GM19351 (cell line): Measurements from ENCODE around the gene DCLK1.

Source experiments
- ATAC-seq: cut with Tn5 transposase; IDR thresholded peaks from one replicate; pipeline ENCODE4 v1.9.1; 2021; ENCODE audit warnings: mild to moderate bottlenecking, moderate library complexity; ENCODE audit not compliant: unreplicated experiment

DCLK1 gene

GRCh38 chr13:35874704-35875103 lies 256.5 kb downstream of the DCLK1 start:
- ATAC-seq, result no peak

GRCh38 chr13:35872369-35872768 lies 258.8 kb downstream of the DCLK1 start:
- no peak for ATAC-seq

- no peak for ATAC-seq
Observed at GRCh38 chr13:35871561-35871960, 259.6 kb downstream of the DCLK1 start.

- ATAC-seq, result no peak
Observed at GRCh38 chr13:35866801-35867200, 264.4 kb downstream of the DCLK1 start.

- ATAC-seq, result no peak
Observed at GRCh38 chr13:35865341-35866240, 265.6 kb downstream of the DCLK1 start.

GRCh38 chr13:35860661-35861060 lies 270.5 kb downstream of the DCLK1 start:
- no peak for ATAC-seq

GRCh38 chr13:35859981-35860380 lies 271.2 kb downstream of the DCLK1 start:
- ATAC-seq, result no peak

GRCh38 chr13:35858665-35859064 lies 272.5 kb downstream of the DCLK1 start:
- no peak for ATAC-seq

DNA sequence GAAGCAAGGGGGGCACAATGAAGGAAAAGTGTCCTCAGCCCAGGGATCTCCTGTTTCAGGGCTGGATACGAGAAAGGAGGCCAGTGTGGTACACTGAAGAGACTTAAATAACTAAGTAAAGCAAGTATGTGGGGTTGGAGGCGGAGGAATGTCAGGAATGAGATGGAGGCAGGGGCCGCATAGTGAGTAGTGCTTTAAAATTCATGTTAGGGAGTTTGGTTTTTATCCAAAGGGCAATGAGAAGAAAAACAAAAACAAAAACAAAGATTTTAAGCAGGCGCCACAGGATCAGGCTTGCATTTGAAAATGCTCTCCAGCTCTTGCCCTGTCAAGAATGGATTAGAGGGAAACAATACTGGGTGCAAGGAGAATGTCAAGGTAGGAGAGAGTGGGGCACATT lies 273.4 kb downstream of the DCLK1 start:
- no peak for ATAC-seq

DNA sequence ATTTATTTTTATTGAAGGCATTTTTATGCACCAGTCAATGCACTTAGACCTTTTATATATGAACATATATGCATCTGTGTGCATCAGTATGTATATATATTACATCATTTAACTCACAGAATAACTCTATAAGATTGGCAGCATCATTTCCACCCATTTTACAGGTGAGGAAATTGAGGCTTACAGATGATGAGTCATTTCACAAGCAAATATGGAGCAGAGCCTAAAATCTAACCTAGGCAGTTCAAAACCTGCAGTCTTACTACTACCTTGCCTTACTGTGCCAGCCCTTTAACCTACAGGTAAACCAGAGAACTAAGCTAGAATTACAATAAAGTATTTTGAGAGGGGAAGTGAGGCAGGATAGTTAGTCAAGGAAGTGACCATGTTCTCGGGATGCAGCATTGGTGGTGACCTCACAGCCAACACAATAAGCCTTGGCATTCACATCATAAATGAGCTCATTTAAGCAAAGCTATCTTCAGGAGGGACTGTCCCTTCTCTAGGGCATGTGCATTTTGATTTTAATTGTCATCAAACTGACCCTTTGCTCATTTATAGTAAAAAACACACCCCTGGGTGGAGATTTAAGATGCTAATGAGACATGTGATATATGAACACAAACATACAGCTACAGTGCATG lies 274.3 kb downstream of the DCLK1 start:
- ATAC-seq, result no peak

DNA sequence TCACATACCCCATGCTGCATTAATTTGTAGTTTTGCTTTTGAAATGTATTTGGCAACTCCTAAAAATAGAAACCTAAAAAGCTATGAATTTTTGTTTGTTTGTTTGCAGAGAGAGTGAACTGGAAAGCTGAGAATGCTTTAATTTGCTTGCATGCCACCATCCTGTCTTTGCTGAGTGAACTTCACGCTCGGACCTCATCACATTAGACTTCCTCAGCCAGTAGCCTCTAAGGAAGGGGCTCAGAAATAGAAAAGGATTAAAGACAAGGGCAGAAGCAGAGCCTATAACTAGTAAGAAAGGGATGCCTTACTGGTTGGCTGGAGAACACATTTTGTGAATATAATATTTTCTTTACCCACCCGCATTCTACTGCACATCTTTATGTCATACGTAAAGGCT lies 275.1 kb downstream of the DCLK1 start:
- ATAC-seq, result no peak

GRCh38 chr13:35855531-35856019 lies 275.6 kb downstream of the DCLK1 start:
- ATAC-seq, result no peak

GRCh38 chr13:35854286-35854685 lies 276.9 kb downstream of the DCLK1 start:
- ATAC-seq, result no peak

- no peak for ATAC-seq
Observed at GRCh38 chr13:35851881-35852280, 279.3 kb downstream of the DCLK1 start.

DNA sequence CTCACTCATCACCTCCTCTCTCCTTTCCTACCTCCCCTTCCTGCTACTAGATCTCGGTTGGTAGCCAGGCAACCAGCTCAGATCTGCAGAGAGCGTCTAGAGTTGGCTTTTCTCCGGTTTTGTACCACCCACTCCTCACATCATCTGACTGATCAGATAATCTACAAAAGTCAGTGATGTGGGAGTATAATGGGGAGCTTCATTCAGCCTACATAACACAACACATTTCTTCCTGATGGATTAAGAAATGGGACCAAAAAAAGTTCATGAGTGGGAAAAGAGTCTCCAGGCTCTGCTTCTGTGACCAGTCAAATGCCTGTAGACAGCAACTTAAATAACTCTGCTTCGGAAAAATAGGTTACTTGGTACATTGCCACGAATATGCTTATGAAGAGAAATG lies 279.8 kb downstream of the DCLK1 start:
- ATAC-seq, result no peak

GRCh38 chr13:35850569-35850968 lies 280.6 kb downstream of the DCLK1 start:
- no peak for ATAC-seq

DNA sequence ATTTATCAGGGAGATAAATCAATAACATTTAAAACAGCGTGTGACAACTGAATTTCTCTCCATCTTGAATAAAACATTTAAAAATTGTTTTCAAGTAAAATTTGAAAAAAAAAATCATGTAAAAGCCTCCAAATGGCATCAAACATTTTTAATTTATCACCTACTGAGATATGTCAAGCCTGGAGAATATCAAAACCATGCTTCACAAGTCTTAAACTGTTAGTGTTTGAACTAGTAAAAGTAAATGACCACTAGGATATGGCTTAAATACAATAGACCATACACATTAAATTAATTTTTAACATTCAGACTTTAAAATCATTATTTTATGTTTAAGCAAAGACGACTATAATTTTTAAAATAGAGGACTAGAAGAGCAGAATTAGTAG lies 281.9 kb downstream of the DCLK1 start:
- ATAC-seq, result no peak

- no peak for ATAC-seq
Observed at GRCh38 chr13:35848336-35849255, 282.6 kb downstream of the DCLK1 start.

DNA sequence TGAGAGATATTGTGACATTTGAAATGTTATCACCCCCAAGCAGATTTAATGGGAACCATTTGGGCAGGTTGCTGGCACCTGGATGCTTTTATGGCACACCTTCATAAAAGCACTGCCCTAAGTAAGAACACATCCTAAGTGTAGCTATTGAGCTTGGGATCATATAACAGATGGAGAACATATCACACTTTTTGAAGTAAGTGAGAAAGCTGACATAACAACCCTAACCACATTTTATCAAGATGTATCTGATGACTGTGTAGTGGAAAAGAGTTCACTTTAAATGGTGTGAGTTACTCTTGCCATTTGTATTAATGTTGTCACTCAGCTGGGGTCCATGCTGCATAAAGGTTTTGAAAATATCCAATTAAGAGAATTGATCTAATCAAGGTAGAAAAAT lies 287.9 kb downstream of the DCLK1 start:
- ATAC-seq, result no peak

DNA sequence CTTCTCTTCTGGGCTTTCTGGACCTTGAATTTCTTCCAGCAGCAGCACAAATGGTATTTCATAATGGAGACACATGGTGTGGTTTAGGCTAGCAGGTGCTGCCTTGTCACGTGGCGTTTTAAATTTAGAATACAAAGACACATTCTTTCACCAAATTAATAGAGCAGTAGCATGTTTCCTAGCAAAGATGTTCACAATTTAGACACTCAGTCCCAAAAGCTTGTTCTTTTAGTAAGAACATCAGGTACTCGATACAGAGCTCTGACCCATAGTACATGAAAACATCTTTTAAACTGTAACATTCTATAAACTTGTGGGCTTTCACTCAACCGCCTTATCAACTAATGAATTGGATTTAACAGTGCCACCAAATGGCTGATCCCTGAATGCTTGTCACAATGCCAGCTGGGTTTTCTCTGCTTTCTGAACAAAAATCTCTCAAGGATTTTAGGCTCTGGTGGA lies 290.1 kb downstream of the DCLK1 start:
- ATAC-seq, result no peak

GRCh38 chr13:35839806-35840205 lies 291.4 kb downstream of the DCLK1 start:
- ATAC-seq, result no peak
